K562 (cell line): ENCODE data around the gene RHBG. TPM values are rescaled to one million over a fixed set of nuclear protein-coding genes. Genes with fewer than 3 reads are reported as not detected.

Experiments used
- ARID4B ChIP-seq: sonication (generic); formaldehyde crosslinking; IDR thresholded peaks from 2 replicates; pipeline ENCODE4 v1.8.0; 2022; ENCODE audit warnings: mild to moderate bottlenecking, missing genetic modification reagents
- XRCC4 ChIP-seq: IDR thresholded peaks from one replicate; pipeline ENCODE4 v1.6.1; 2011; ENCODE audit not compliant: insufficient read depth, insufficient read length; ENCODE audit errors: extremely low read depth
- ZBTB5 ChIP-seq: fragments of 450-650 bp; IDR thresholded peaks from 2 replicates; pipeline ENCODE4 v1.6.1; 2017; ENCODE audit warnings: antibody characterized with exemption
- polyA plus RNA-seq, 8 experiments: library from polyadenylated mRNA; depleted of rRNA in 4 of 8; stranded (reverse) in 5 of 8; unstranded in 3 of 8; fragments of >200 nt; fragmentation: Nextera tagmentation in 2 of 8; fragmentation: Illumina TruSeq in 1 of 8; extraction: Ambion mirVana in 2 of 8; extraction: Trizol in 1 of 8; gene quantifications; 2 replicates each; pipeline versions ENCODE4 v1.2.1 to v1.2.3, GENCODE V29; 2011 to 2014; ENCODE audit warnings: inconsistent platforms in 1 of 8, missing spikeins in 1 of 8
- total RNA-seq, 7 experiments: library from RNA; depleted of rRNA in 6 of 7; stranded (reverse); fragments of >200 nt in 6 of 7; fragmentation: Illumina TruSeq in 2 of 7; extraction: Trizol in 2 of 7; gene quantifications; 2 replicates each; pipeline versions ENCODE4 v1.2.1 to v1.2.3, GENCODE V29; 2011 to 2021; ENCODE audit warnings: low replicate concordance in 1 of 7

Gene RHBG
- total and polyA plus RNA-seq, 9 of the 15 experiments (the other 6 are each of a cell fraction or from before 2014, with no cell fraction given) = not detected

- TF ChIP-seq ARID4B (CRISPR knock-in tag) (no peak), ZBTB5 (no peak), XRCC4 (no peak)
Observed at GRCh38 chr1:156356262-156356874, 12.6 kb upstream of the RHBG start (continued).
